Vagina (tissue), 2 donors: ENCODE data around the gene PPWD1.

Experiments used
- POLR2A ChIP-seq, 2 donors: fragments of 450-650 bp; IDR thresholded peaks; one replicate each; pipeline ENCODE4 v1.6.1; 2017; ENCODE audit warnings: antibody characterized with exemption in 2 of 2, mild to moderate bottlenecking in 2 of 2, moderate library complexity in 2 of 2
- TF ChIP-seq, protein P1 (sequence below), 3 experiments: fragments of 450-650 bp in 2 of 3; fragments of 200-600 bp in 1 of 3; sonication (generic) in 1 of 3; IDR thresholded peaks; one replicate each; pipeline ENCODE4 v1.5.1; 2017 to 2019; ENCODE audit warnings: antibody characterized with exemption in 3 of 3, mild to moderate bottlenecking in 2 of 3, moderate library complexity in 2 of 3

- TF ChIP-seq, protein P1, sequence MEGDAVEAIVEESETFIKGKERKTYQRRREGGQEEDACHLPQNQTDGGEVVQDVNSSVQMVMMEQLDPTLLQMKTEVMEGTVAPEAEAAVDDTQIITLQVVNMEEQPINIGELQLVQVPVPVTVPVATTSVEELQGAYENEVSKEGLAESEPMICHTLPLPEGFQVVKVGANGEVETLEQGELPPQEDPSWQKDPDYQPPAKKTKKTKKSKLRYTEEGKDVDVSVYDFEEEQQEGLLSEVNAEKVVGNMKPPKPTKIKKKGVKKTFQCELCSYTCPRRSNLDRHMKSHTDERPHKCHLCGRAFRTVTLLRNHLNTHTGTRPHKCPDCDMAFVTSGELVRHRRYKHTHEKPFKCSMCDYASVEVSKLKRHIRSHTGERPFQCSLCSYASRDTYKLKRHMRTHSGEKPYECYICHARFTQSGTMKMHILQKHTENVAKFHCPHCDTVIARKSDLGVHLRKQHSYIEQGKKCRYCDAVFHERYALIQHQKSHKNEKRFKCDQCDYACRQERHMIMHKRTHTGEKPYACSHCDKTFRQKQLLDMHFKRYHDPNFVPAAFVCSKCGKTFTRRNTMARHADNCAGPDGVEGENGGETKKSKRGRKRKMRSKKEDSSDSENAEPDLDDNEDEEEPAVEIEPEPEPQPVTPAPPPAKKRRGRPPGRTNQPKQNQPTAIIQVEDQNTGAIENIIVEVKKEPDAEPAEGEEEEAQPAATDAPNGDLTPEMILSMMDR (IDR thresholded peaks at IDR 0.05) = no peak
- no peak for TF ChIP-seq POLR2A (IDR thresholded peaks at IDR 0.05)
Observed at GRCh38 chr5:65548281-65548680, 14.8 kb upstream of the PPWD1 start.
